Thyroid gland (tissue), 4 donors: ENCODE results near the gene TMEM61. TPM values are rescaled to one million over a fixed set of nuclear protein-coding genes. Genes with fewer than 3 reads are reported as not detected.

ENCODE experiments used
- DNase-seq, 2 donors: peaks; one replicate each; pipeline ENCODE4 v3.0.0-alpha.2; 2019
- H3K27ac ChIP-seq, 3 donors: fragments of 200-600 bp; sonication (generic); 1 replicate in 2 of 3; 2 replicates in 1 of 3; pipeline ENCODE4 v1.5.1; 2016 to 2019; ENCODE audit warnings: mild to moderate bottlenecking in 1 of 3, moderate library complexity in 1 of 3
- H3K27me3 ChIP-seq: fragments of 200-600 bp; sonication (generic); one replicate; pipeline ENCODE4 v1.5.1; 2019
- H3K36me3 ChIP-seq, 2 donors: fragments of 200-600 bp; sonication (generic); one replicate each; pipeline ENCODE4 v1.5.1; 2016 to 2019
- H3K4me1 ChIP-seq, 2 donors: fragments of 200-600 bp; sonication (generic); one replicate each; pipeline ENCODE4 v1.5.1; 2017 to 2019
- H3K4me3 ChIP-seq, 3 donors: fragments of 200-600 bp; sonication (generic); replicated peaks in 1 of 3; 1 replicate in 2 of 3; 2 replicates in 1 of 3; pipeline ENCODE4 v1.5.1; 2016; ENCODE audit warnings: mild to moderate bottlenecking in 1 of 3
- H3K9me3 ChIP-seq: fragments of 200-600 bp; sonication (generic); one replicate; pipeline ENCODE4 v1.5.1; 2017
- CTCF ChIP-seq, 6 experiments: fragments of 200-600 bp in 3 of 6; fragments of 450-650 bp in 3 of 6; sonication (generic) in 3 of 6; IDR thresholded peaks; one replicate each; pipeline ENCODE4 v1.5.1; 2016 to 2019; ENCODE audit warnings: antibody characterized with exemption in 6 of 6, mild to moderate bottlenecking in 2 of 6, inconsistent platforms in 1 of 6, moderate library complexity in 1 of 6
- POLR2A ChIP-seq, 2 donors: fragments of 450-650 bp; IDR thresholded peaks; one replicate each; pipeline ENCODE4 v1.6.1; 2017; ENCODE audit warnings: antibody characterized with exemption in 2 of 2, mild to moderate bottlenecking in 2 of 2, moderate library complexity in 1 of 2
- WGBS, 2 donors: methylation state at CpG; one replicate each; pipeline ENCODE4 v1.1.5; 2017; 5-methylcytosine and 5-hydroxymethylcytosine counted together
- intact Hi-C: fragments of 100-400 bp; cut with DNase I; formaldehyde crosslinking; loops from one replicate; pipeline ENCODE4 v1.15.1; 2023
- total RNA-seq, 4 donors: library from RNA; depleted of rRNA; stranded (reverse); fragments of >200 nt; gene quantifications; one replicate each; pipeline ENCODE4 v1.2.3, GENCODE V29; 2016

Gene TMEM61
- total RNA-seq, 4 donors from 2014 or later = 0.45 TPM; not detected in 3

- 10 to 12% methylated on average over 22 to 23 of the region's 23 CpGs for WGBS, 2 donors
- Histone ChIP-seq H3K36me3 (no peaks in the 10 kb centered on the region), H3K27me3 (peaks cover 5% of the 10 kb centered on the region), H3K4me1 (peaks cover 0 to 9% of the 10 kb centered on the region in 2 donors), H3K27ac (no peak overlapping the region), H3K9me3 (no peaks in the 10 kb centered on the region), H3K4me3 (no peak overlapping the region)
- peak; percentile 51 to 74 for DNase-seq
- TF ChIP-seq CTCF (IDR thresholded peaks at IDR 0.05) (peak; percentile 52 to 86 (median 66)), POLR2A (IDR thresholded peaks at IDR 0.05) (no peak)
- intact Hi-C loops = loop anchor here (2.0 kb wide), 1 partner anchor 46 kb away; no protein-coding TSS in a partner anchor
Measured at GRCh38 chr1:54996359-54996868, 16.0 kb downstream of the TMEM61 start.

- Histone ChIP-seq H3K27ac (no peak overlapping the region), H3K4me3 (no peak overlapping the region), H3K4me1 (peaks cover 0 to 9% of the 10 kb centered on the region in 2 donors), H3K9me3 (no peaks in the 10 kb centered on the region), H3K36me3 (no peaks in the 10 kb centered on the region), H3K27me3 (peaks cover 5% of the 10 kb centered on the region)
- WGBS, 2 donors = 18 to 24% methylated on average over 23 to 43 of the region's 46 CpGs
- no peak for DNase-seq
- intact Hi-C loops = loop anchor here (2.0 kb wide), 1 partner anchor 46 kb away; no protein-coding TSS in a partner anchor
- no peak for TF ChIP-seq CTCF (IDR thresholded peaks at IDR 0.05)
- TF ChIP-seq POLR2A (IDR thresholded peaks at IDR 0.05) = no peak
Measured at GRCh38 chr1:54996869-54997710, 16.7 kb downstream of the TMEM61 start.

GRCh38 chr1:54997711-54997986 lies 17.2 kb downstream of the TMEM61 start:
- Histone ChIP-seq H3K27me3 (peaks cover 5% of the 10 kb centered on the region), H3K9me3 (no peaks in the 10 kb centered on the region), H3K36me3 (no peaks in the 10 kb centered on the region), H3K27ac (no peak overlapping the region), H3K4me3 (no peak overlapping the region), H3K4me1 (peaks cover 0 to 9% of the 10 kb centered on the region in 2 donors)
- no peak for DNase-seq
- intact Hi-C loops = loop anchor here (2.0 kb wide), 1 partner anchor 47 kb away; no protein-coding TSS in a partner anchor
- 81 to 84% methylated on average over 6 of the region's 6 CpGs for WGBS, 2 donors
- TF ChIP-seq CTCF (IDR thresholded peaks at IDR 0.05) (no peak), POLR2A (IDR thresholded peaks at IDR 0.05) (no peak)

DNA sequence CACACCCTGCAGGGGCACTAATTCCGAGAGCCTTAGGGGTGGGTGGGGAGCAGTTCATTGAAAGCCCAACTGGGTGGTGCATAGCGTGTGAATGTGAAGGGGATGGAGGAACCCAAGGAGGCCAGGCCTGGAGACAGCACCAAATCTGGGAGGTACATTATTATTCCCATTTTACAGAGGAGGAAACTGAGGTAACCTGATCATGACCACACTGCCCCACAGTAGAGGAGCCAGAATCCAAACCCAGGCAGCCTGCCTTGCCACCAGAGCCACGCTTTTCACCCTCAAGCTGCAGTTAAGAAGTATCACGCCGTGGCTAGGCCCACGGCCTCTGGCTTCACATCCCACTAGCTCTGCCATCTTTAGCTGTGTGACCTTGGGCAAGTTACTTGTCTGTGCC lies 17.7 kb downstream of the TMEM61 start:
- H3K4me3 ChIP-seq = no peak overlapping the region
- no peaks in the 10 kb centered on the region for H3K36me3 ChIP-seq
- H3K27ac ChIP-seq = no peak overlapping the region
- no peak for TF ChIP-seq POLR2A (IDR thresholded peaks at IDR 0.05)
- no peak for TF ChIP-seq CTCF (IDR thresholded peaks at IDR 0.05)
- intact Hi-C loops = no loop called here
- DNase-seq = no peak
- peaks cover 0 to 9% of the 10 kb centered on the region in 2 donors for H3K4me1 ChIP-seq
- peaks cover 5% of the 10 kb centered on the region for H3K27me3 ChIP-seq
- WGBS, 2 donors = 84 to 94% methylated on average over 6 of the region's 6 CpGs
- no peaks in the 10 kb centered on the region for H3K9me3 ChIP-seq

DNA sequence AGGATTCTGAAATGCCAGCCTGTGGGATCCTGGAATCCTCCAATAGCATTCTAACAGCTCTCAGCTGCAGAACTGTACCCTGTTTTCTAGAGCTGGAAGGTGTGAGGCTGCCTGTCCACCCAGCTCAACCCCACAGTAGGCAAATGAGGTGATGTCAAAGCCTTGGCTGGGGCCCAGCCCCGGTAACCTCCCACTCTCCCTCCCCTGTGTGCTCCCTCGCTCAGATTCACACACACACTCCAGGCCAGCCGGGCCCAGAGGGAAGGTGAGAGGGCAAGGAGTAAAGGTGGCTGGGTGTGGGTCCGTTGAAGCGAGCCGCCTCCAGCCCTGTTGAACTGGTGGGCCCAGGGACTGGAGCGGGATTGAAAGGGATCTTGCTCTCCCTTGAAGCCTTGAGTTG lies 18.2 kb downstream of the TMEM61 start, which contains the start of gene BSND:
Gene BSND (plus strand): TSS at position 257 of the 400 bp plus-strand sequence. CDS start 254 bp downstream, outside the sequence.
- no peak within 1 kb of the TSS for H3K4me3 ChIP-seq
- no peaks in the 10 kb centered on the region for H3K9me3 ChIP-seq
- 56 to 64% methylated on average over 4 to 7 of the region's 7 CpGs for WGBS, 2 donors
- TF ChIP-seq CTCF (IDR thresholded peaks at IDR 0.05) (no peak), POLR2A (IDR thresholded peaks at IDR 0.05) (no peak)
- H3K27me3 ChIP-seq = peaks cover 5% of the 10 kb centered on the region
- no peak within 1 kb of the TSS for H3K27ac ChIP-seq
- peaks cover 0 to 9% of the 10 kb centered on the region in 2 donors for H3K4me1 ChIP-seq
- DNase-seq = no peak
- H3K36me3 ChIP-seq = no peaks in the 10 kb centered on the region
- intact Hi-C loops = no loop called here
